PFSK-1 (cell line): ENCODE measurements around the gene GLB1L3.

Experiments
- FOXP2 ChIP-seq: optimal IDR thresholded peaks from 2 replicates; pipeline ENCODE3; 2011; ENCODE audit warnings: borderline replicate concordance, control low read depth, inconsistent platforms; ENCODE audit not compliant: insufficient read depth; ENCODE audit errors: extremely low read length, extremely low read depth
- POLR2AphosphoS5 ChIP-seq: IDR thresholded peaks from 2 replicates; pipeline ENCODE4 v1.6.1; 2012; ENCODE audit warnings: low read depth, mild to moderate bottlenecking, control low read depth, low read length, moderate library complexity
- REST ChIP-seq, 2 experiments: IDR thresholded peaks; 2 replicates each; pipeline versions ENCODE4 v1.6.1 to v1.8.0; 2011 to 2012; ENCODE audit warnings: low read depth in 2 of 2, low read length in 2 of 2, control low read depth in 1 of 2, inconsistent platforms in 1 of 2, mild to moderate bottlenecking in 1 of 2, moderate library complexity in 1 of 2; ENCODE audit not compliant: insufficient read depth in 1 of 2
- SIN3A ChIP-seq: IDR thresholded peaks from 2 replicates; pipeline ENCODE4 v1.6.1; 2012; ENCODE audit warnings: mild to moderate bottlenecking, low read length, moderate library complexity, borderline replicate concordance; ENCODE audit not compliant: insufficient read depth
- TAF1 ChIP-seq: IDR thresholded peaks from 2 replicates; pipeline ENCODE4 v1.6.1; 2012; ENCODE audit warnings: low read length, control low read depth, borderline replicate concordance; ENCODE audit not compliant: insufficient read depth

Gene GLB1L3

GRCh38 chr11:134260983-134261382 is 15.2 kb upstream of the GLB1L3 start:
- TF ChIP-seq TAF1 (no peak), SIN3A (no peak), POLR2AphosphoS5 (no peak), REST (IDR thresholded peaks at IDR 0.05; ENCODE audit: insufficient read depth in 1 of 2, low read depth in 2 of 2, low read length in 2 of 2) (no peak), FOXP2 (no peak)

- TF ChIP-seq REST (IDR thresholded peaks at IDR 0.05; ENCODE audit: insufficient read depth in 1 of 2, low read depth in 2 of 2, low read length in 2 of 2) (no peak), FOXP2 (no peak), POLR2AphosphoS5 (no peak), SIN3A (no peak), TAF1 (no peak)
These were observed 14.3 kb upstream of the GLB1L3 start for GRCh38 chr11:134261626-134262488.

- TF ChIP-seq REST (IDR thresholded peaks at IDR 0.05; ENCODE audit: insufficient read depth in 1 of 2, low read depth in 2 of 2, low read length in 2 of 2) (no peak), FOXP2 (no peak), POLR2AphosphoS5 (no peak), SIN3A (no peak), TAF1 (no peak)
These were observed 11.0 kb upstream of the GLB1L3 start for GRCh38 chr11:134264966-134265764.

- TF ChIP-seq POLR2AphosphoS5 (no peak), REST (IDR thresholded peaks at IDR 0.05; ENCODE audit: insufficient read depth in 1 of 2, low read depth in 2 of 2, low read length in 2 of 2) (no peak), FOXP2 (no peak), TAF1 (no peak), SIN3A (no peak)
These were observed 9.7 kb upstream of the GLB1L3 start for GRCh38 chr11:134266440-134266839.
